RKO (cell line): ENCODE data around the gene WIZ.
A peak's percentile ranks its signal among the peaks of the same experiment; 100 is the strongest.
"Not testable (repeated sequence)": the region's sequence is repeated elsewhere in the genome, so short reads cannot be mapped to it uniquely, and the experiment has no call there.

ENCODE experiments used
- DNase-seq: peaks from one replicate; pipeline ENCODE4 v3.0.0-alpha.2; 2016; ENCODE audit warnings: low spot score

Gene WIZ

DNA sequence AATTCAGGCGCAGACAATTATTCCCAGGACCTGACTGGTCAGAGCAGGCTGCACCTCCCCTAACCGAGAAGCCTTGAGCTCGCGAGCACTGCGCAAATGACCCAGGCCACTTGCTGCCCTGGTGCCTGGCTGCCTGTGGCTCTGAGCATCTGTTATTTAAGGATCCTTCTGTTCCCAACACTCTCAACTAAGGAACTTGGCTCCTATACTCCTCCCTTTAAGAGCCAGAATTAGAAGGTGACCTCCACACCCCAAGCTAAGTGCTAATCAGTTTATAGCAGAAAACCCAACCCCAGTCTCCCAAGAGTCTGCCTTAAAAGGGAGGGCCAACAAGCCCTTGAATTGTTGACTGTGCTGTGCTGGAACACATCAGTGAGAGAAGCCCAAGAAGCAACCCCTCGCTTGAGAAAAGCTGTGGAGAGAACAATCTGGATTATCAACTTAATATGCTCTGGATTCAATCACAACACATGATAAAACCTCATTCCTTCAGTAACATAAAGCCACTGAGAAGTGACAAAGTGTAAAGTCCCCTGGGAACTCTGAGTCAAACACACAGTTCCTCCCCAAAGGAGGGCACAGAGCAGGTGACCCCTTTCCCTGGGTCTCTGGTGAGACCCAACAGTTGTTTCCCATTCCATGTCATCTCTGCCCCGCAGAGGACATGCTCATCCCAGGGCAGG is 45.5 kb downstream of the WIZ start:
- DNase-seq: no peak

DNA sequence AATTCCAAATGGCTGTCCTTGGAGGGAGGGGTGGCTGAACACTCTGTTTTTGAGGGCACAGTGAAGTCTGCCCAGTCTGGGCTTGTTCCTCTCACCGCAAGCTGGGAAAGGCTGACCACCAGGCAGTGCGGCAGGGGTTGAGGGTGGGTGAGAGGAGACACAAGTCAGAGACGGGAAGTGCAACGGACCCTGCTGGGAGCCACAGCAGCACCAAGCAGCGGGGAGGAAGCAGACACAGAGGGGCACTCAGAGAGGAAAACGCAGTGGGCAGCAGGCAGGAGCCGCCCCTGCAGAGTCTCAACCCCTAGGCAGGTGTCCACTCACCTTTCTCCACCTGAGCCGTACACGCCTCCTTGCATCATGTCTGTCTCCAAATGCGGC is 46.6 kb downstream of the WIZ start:
- no peak for DNase-seq

DNA sequence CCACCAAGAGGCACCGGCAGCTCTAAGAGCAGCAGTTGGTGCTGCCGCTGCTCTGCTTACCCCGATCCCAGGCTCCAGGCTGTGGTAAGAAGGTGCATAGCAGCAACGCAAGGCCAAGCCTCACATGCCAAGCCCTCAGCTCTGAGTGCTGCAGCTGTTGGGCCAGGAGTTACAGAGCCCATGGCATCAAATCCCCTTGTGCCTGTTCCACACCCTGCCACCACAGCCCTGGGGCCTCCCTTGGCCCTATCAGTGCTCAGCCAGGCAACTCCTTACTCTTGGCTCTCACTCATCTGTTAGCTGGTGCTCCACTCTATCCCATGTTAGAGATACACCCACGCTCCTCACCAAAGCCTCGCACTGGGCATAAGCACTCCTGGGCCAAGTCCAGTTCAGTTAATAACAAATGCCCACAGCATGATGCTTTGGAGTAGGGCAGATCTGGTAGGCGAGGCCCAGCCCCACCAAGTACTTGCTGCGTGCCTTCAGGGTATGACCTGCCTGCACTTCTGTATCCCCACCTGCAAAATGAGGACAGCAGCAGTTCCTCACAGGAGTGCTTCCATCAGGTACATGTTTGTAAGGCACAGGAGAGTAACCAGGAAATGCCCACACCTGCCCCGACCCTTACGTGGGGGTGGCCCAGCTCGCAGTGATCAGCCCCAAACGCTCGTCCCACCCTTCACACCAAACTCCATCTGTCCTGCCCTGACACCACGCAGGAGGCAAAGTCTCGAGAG is 47.2 kb downstream of the WIZ start:
- no peak for DNase-seq

DNA sequence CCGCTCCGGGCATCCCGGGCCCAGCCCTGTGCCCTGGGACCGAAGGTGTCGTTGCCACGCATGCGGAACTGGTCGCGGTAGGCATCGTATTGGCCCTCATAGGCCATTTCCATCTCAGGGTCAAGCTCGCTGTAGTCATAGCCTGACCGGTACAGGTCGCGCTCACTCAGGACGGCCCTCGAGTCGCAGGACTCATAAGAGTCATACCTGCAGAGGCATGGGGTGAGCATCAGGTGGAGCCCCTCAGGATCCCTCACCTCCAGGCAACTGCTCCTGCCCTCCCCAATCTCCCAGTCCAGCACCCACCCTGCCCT is 48.4 kb downstream of the WIZ start:
- DNase-seq: no peak

DNA sequence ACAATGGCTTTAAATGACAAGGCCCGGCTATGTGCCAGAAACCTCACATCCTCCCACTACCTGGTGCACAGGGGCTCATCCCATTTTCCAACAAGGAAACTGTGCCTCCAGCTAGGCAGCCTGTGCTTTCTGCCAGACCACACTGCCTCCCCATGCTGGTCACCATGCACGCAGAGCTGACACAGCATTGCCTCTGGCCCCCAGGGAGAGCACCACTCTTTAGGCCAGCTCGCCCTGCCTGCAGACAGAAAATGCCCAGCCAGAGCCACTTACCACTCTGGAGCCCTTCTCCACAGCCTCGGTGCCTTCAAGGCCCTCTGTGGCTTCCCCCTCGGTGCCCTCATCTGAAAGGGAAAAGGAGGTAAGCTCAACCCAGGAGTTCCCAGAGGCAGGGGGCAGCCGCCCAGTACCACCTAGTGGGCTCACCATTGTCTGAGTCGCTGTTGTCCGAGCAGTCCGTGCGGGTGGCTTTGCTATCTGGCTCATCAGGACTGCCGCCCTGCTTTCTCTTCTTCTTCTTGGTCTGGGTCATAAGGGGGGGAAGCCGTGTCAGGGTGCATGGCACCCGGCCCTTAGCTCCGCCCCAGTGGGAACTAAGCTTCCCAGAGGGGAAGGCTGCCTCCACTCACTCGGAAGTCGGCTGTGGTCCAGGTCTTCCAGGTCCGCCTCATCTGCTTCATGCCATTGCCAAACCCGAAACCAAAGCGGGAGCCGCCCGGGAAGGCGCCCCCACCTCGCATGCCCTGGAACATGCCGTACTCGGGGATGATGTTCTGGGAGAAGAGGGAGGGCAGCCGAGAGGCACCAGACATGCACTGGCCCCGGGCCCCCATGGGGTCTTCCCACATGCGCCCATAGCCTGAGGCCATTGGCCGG is 49.0 kb downstream of the WIZ start:
- DNase-seq: no peak

DNA sequence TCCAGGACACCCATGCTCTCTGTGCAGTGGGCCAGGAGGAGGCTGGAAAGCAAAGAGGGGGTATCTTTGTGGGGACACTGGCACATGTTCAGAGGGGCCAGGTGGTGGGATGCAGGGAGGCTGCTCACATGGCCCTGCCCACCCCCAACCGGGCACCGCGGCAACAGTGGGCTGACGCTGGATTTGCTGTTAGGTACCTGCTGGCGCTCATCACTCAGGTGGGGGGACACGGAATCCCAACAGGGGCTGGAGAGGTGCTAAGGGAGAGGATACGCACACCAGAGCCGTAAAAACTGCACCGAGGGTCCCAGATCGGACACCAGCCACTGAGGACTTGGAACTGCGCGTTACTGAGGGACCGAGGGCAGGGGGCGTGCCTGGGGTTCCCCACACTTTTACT is 50.1 kb downstream of the WIZ start:
- DNase-seq: no peak

DNA sequence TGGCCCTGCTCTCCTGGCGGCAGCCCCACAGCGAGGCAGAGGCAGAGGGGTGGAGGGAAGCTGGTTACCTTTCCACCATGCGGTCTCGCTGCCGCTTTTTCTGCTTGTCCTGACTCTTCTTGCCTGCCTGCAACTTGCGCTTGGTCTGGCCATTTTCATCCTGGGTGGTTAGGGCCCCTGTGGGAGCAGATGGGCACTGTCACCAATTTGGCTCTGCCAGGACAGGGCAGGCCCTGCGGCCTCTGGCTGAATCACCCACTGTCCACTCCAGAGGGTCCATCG is 50.6 kb downstream of the WIZ start:
- DNase-seq: no peak

DNA sequence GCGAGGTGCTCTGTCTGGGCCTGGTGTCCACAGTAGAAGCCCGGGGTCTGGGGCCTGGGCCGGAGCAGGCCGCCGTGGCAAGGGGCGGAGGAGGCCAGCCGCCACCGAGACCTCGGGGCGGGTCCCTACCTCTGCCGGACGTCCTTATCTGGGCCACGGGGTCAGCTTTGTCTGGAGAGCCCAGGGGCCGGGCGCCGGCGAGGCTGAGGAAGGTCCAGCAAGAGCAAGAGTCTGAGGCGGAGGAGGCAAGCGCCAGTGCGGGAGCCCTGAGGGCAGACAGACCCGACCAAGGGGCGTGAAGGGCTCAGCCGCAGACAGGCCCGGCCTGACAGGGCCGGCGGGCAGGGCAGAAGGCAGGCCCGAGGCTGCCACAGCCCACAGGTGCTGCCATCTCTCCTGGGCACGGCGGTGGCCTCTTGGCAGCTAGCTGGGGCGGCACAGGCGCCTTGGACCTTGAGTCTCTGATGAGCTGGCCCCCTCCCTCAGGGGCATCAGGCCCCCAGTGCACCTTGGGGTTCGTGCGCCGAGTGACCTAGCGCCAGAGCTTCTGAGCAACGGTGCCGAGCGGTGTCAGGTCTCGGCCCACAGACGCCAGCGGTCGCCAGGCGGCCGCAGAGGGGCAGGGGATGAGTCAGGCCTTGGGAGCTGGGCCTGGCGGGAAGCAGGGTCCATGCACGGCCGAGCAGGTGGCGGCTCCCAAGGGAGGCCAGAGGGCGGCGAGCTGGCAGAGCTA is 51.1 kb downstream of the WIZ start:
- DNase-seq: no peak

DNA sequence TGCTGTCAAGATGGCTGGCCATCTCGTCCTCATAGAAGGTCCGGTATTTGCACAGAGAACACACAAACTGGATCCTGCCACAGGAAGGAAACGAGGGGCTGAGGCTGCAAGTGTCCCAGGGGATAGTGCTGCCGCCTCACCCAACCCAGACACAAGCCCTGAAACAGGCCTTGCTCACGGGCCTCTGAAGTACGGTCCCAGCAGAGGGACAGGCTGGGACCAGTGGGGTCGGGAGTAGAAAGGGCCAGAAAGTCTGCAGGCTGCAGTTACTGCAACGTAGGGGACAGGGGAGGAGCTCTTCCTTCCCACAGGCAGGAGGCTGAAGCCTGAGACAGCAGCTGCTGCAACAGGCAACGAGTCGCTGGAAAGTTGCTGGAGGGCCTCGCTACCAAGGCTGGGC is 52.0 kb downstream of the WIZ start:
- no peak for DNase-seq

DNA sequence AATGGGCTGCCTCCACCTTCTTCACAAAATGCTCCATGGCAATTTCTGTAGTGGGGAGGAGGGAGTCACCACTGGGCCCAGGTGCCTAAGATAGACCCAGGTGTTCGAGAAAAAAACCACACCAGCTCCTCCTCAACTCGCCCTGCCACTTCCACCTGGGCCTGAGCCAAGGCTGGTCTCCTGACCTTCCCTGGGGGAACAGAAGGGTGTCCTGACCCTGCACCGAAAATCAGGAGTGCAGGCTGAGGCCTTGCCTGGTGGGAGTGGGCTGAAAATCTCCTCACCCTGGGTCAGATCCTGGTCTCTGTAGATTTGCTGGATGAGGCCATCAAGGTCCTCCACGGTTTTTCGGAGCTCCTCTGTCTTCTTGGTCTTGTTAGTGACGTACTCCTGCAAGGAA is 52.5 kb downstream of the WIZ start:
- no peak for DNase-seq

DNA sequence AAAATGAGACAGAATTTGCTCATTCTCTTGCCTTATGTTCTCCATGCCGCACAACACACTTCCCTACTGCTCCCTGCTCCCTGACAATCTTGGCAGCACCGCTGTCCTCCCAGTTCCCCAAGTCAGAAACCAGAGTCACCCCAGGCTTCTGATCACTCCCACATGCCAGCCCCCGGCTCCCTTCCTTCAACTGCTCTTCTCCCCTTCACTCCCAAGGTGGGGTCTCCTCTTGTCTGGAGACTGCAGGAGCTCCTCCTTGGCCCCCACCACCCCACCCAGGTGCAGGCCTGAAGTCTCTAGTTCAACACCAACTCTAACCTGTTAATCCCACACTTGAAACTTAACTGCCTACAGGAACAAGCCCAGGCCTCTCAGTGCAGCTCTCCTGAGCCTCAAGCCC is 53.3 kb downstream of the WIZ start:
- no peak for DNase-seq

DNA sequence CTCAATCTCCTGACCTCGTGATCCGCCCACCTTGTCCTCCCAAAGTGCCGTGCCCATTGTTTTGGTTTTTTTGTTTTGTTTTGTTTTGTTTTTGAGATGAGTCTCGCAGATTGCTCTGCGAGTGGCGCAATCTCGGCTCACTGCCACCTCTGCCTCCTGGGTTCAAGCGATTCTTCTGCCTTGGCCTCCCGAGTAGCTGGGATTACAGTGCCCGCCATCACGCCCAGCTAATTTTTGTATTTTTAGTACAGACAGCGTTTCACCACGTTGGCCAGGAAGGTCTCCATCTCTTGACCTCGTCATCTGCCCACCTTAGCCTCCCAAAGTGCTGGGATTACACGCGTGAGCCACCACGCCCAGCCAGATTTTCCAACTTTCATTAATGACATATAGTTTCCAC is 54.5 kb downstream of the WIZ start:
- DNase-seq: not testable (repeated sequence)

DNA sequence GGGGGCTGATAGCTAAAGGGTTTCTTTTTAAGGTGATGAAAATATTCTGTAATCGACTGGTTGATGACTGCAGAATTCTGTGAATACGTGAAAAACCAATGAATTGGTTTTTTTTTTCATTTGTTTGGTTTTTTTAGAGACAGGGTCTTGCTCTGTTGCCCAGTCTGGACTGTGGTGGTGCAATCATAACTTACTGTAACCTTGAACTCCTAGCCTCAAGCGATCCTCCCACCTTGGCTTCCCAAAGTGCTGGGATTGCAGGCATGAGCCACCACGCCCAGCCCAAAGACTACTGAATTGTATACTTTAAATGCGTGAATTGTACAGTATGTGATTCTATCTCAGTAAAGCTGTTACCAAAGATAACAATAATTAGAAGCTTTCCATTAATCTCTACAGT is 55.3 kb downstream of the WIZ start:
- no peak for DNase-seq

DNA sequence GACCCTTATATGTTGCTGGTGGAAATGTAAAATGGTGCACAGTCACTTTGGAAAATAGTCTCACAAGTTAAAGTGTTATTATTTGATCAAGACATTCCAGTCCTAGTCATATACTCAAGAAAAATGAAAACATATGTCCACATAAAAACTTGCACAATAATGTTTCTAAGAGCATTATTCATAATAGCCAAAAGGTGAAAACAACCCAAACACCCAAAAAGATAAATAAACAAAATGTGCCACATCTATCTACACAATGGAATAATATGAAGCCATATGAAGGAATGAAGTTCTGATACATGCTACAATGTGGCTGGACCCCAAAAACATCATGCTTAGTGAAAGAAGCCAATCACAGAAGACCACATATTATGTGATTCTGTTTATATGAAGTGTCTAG is 55.8 kb downstream of the WIZ start:
- DNase-seq: no peak

DNA sequence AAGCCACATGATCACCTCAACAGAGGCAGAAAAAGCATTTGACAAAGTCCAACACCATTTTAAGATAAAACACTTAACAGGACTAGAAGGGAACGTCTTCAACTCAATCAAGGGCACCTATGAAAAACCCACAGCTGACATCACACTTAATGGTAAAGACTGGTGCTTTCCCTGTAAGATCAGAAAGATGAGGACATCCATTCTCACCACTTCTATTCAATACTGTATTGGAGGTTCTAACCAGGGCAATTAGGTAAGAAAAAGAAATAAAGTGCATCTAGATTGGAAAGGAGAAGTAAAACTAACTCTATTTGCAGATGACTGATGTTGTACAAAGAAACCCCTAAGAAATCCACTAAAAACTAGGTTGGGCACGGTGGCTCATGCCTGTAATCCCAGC is 58.9 kb downstream of the WIZ start:
- DNase-seq: no peak

DNA sequence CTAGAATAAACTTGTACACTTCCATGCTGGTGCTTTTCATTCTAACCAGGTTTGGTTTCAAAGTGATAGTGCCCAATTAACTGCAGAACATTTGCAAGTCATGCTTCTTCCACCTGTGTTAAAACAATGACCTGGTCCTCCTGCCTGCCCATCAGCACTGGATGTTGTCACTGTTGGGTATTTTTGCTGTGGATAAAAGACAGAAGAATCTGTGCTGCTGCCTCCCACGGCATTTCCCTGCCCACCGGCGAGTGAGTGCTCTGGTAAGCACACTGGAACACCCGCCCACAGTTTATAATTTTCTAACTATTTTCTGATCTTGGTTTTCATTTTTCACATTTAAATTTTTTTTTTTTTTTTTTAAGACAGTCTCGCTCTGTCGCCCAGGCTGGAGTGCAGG is 67.9 kb downstream of the WIZ start:
- DNase-seq: no peak

DNA sequence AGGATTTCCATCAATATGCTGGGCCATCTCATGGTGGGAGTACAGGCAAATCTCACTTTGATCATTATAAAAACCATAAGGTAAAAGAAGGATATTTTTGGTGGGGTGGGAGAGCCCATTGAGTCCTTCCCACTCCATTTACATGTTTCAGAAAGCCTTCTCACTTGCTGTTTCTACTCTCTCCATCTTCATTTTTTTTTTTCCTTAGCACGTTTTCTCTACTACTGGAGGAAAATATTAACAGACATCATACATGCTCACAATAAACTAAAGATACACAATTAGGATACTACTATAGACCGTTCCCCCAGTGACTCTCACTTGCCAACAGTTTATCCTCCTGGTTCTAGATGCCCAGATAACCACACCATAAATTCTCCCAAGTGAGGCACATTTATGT is 68.3 kb downstream of the WIZ start:
- no peak for DNase-seq

DNA sequence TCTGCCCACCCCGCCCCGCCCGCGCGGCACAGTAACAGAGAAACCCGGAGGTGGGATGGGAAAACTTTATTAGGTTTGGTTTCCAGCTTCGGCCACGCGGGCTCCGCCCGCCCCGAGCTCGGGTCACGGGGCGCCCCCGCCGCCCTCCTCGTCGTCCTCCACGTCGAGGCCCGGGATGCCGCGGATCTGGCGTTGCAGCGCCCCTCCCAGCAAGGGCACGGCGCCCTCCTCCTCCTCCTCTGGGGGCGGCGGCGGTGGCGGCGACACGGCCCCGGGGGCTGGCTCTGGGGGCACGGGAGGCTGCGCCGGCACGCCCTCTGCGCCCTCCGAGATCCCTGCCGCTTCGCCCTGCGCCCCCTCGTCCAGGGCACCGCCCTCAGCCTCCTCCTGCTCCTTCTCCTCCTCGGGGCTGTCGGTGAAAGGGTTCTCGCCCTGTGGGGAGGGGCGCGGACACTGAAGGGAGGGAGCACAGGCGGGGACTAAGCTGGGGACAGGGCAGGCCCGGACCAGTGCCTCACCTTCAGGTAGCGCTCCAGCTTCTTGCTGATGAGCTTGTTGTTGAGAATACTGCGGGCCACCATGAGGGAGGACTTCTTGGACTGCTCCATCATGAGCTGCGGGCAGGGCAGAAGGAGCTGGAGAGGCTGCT is 69.6 kb downstream of the WIZ start:
- peak; percentile 60 for DNase-seq

DNA sequence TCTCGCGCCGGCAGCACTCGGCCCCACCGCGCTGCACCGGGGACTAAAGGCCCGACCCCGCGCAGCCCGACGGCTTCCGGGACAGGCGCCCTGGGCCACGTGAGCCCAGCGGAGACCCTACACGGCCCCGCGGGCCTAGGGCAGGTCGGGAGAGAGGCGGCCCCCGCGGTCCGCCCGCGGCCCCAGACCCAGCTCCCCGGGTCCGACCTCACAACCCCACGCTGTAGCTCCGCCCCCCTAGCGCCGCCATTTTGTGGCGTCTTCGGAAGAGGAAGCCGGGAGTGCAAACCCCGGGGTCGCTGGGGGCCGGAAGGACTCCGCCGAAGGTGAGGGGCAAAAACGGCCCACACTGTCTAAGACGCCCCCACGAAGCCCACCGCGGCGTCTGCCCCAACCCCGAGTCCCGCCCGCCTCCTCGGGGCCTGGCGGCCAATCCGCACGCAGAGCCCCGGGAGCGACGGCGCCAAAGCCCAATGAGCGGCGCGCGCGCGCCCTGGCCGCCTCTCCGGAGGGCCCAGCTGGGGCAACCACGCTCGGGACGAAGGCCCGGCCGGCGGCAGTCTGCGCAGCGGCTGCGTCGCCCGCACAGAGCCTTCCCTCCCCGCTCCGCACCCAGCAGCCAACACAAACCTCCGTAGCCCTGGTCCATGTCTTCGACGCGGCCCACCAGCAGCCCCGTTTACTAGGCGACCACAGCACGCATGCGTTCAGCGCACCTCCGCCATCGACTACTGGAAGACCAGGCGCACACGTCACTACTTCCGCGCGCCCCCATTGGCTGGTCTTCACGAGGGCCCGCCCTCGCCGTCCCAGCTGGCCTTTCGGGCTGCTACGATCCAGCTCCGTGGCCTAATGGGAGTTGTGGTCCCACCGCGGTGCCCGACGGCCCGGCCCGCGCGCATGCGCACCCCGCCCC is 70.4 kb downstream of the WIZ start, which contains the start of gene AKAP8:
TSS of gene AKAP8 (minus strand) at position 705 of the 916 bp plus-strand sequence. CDS start at position 649, 56 bp downstream.
- peak; percentile 98 for DNase-seq

DNA sequence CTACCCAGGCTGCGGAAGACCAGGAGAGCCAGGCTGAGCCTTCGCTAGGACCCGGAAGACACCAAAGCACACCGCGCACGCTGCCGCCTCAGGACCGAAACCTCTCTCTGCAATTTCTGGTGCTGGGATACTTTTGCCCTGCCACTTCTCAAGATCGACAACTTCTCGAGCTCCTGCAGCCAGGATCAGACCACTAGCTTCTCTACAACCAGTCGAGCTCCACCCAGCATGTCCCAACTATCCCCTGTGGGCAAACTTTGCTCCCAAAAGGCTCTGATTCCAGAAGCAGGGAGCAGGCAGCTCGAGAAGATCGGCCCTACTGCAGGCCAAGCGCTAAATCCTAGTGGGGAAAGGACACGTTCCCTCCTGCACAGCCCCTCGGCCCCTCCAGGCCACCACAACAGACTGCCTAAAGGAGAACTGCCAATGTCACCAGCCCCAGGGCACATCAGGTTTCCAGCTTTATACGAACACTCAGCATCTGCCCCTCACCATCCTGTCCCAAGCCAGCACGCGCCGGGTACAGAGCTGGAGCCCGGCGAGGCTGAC is 71.1 kb downstream of the WIZ start:
- DNase-seq: peak; percentile 78
